GM23338 (cell line): ENCODE data around the gene TYROBP.

Experiments used
- CREB1 ChIP-seq: fragments of 250-450 bp; sonication (Bioruptor Pico); IDR thresholded peaks from 2 replicates; pipeline ENCODE4 v1.5.0; 2020; ENCODE audit warnings: low read depth, mild to moderate bottlenecking, moderate library complexity
- CTCF ChIP-seq, 2 experiments: fragments of 200-600 bp in 1 of 2; sonication (generic) in 1 of 2; conservative IDR thresholded peaks; 2 replicates each; pipeline versions ENCODE4 v1.5.1 to v1.6.1; 2016 to 2017; ENCODE audit warnings: antibody characterized with exemption in 2 of 2, low read depth in 2 of 2, mild to moderate bottlenecking in 2 of 2, moderate library complexity in 1 of 2
- ETS1 ChIP-seq: IDR thresholded peaks from 2 replicates; pipeline ENCODE4 v1.6.1; 2016; ENCODE audit warnings: antibody characterized with exemption
- EZH2 ChIP-seq: fragments of 200-600 bp; sonication (generic); IDR thresholded peaks from one replicate; pipeline ENCODE4 v1.8.0; 2017; ENCODE audit warnings: antibody characterized with exemption, mild to moderate bottlenecking, low read depth; ENCODE audit not compliant: unreplicated experiment
- EZH2phosphoT487 ChIP-seq: fragments of 200-600 bp; sonication (generic); IDR thresholded peaks from one replicate; pipeline ENCODE4 v1.8.1; 2018; ENCODE audit warnings: antibody characterized with exemption; ENCODE audit not compliant: unreplicated experiment
- JUNB ChIP-seq: IDR thresholded peaks from one replicate; pipeline ENCODE4 v1.6.1; 2016; ENCODE audit warnings: antibody characterized with exemption; ENCODE audit not compliant: unreplicated experiment
- NANOG ChIP-seq: IDR thresholded peaks from 2 replicates; pipeline ENCODE4 v1.6.1; 2016; ENCODE audit warnings: antibody characterized with exemption, borderline replicate concordance
- POLR2AphosphoS5 ChIP-seq: IDR thresholded peaks from 2 replicates; pipeline ENCODE4 v1.6.1; 2016; ENCODE audit warnings: antibody characterized with exemption, low read depth
- REST ChIP-seq: IDR thresholded peaks from one replicate; pipeline ENCODE4 v1.6.1; 2018; ENCODE audit warnings: antibody characterized with exemption; ENCODE audit not compliant: unreplicated experiment
- STAT1 ChIP-seq: IDR thresholded peaks from one replicate; pipeline ENCODE4 v1.6.1; 2016; ENCODE audit warnings: antibody characterized with exemption; ENCODE audit not compliant: unreplicated experiment
- ZNF114 ChIP-seq: fragments of 250-450 bp; sonication (Bioruptor Pico); IDR thresholded peaks from 2 replicates; pipeline ENCODE4 v1.5.0; 2020; ENCODE audit warnings: mild to moderate bottlenecking, moderate library complexity
- ZNF331 ChIP-seq: fragments of 250-450 bp; sonication (Bioruptor Pico); IDR thresholded peaks from 2 replicates; pipeline ENCODE4 v1.5.0; 2020; ENCODE audit warnings: low read depth, mild to moderate bottlenecking, moderate library complexity
- TF ChIP-seq, protein P1 (sequence below): fragments of 250-450 bp; sonication (Bioruptor Pico); IDR thresholded peaks from 2 replicates; pipeline ENCODE4 v1.5.0; 2020; ENCODE audit warnings: mild to moderate bottlenecking, moderate library complexity

DNA sequence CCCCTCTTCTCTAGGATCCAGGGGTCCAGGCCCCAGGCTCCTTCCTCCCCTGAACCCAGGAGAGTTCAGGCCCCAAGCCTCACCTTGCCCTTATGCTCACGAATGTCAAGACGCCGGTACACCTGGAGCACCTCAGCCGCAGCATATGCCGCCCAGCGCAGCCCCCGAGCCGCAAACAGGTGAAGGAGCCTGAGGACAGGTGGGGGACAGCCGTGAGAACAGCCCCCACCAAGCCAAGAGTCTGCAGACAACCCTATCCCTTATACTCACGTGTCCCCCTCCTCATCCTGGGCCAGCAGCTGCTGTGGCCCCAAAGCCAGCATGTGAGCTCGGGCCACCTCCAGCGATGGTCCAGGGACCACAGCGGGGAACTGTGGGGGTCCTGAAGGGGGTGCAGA is 11.5 kb downstream of the TYROBP start:
- TF ChIP-seq NANOG = no peak
- no peak for TF ChIP-seq POLR2AphosphoS5
- no peak for TF ChIP-seq CTCF (conservative IDR thresholded peaks at IDR 0.05; ENCODE audit: low read depth in 2 of 2)
- TF ChIP-seq EZH2 = no peak
- TF ChIP-seq EZH2phosphoT487 = no peak
- no peak for TF ChIP-seq JUNB
- no peak for TF ChIP-seq REST
- no peak for TF ChIP-seq STAT1
- TF ChIP-seq ETS1 = no peak
- TF ChIP-seq CREB1 (CRISPR knock-in tag) = no peak
- TF ChIP-seq ZNF331 (CRISPR knock-in tag) = no peak
- TF ChIP-seq ZNF114 (CRISPR knock-in tag) = no peak
- TF ChIP-seq, protein P1, sequence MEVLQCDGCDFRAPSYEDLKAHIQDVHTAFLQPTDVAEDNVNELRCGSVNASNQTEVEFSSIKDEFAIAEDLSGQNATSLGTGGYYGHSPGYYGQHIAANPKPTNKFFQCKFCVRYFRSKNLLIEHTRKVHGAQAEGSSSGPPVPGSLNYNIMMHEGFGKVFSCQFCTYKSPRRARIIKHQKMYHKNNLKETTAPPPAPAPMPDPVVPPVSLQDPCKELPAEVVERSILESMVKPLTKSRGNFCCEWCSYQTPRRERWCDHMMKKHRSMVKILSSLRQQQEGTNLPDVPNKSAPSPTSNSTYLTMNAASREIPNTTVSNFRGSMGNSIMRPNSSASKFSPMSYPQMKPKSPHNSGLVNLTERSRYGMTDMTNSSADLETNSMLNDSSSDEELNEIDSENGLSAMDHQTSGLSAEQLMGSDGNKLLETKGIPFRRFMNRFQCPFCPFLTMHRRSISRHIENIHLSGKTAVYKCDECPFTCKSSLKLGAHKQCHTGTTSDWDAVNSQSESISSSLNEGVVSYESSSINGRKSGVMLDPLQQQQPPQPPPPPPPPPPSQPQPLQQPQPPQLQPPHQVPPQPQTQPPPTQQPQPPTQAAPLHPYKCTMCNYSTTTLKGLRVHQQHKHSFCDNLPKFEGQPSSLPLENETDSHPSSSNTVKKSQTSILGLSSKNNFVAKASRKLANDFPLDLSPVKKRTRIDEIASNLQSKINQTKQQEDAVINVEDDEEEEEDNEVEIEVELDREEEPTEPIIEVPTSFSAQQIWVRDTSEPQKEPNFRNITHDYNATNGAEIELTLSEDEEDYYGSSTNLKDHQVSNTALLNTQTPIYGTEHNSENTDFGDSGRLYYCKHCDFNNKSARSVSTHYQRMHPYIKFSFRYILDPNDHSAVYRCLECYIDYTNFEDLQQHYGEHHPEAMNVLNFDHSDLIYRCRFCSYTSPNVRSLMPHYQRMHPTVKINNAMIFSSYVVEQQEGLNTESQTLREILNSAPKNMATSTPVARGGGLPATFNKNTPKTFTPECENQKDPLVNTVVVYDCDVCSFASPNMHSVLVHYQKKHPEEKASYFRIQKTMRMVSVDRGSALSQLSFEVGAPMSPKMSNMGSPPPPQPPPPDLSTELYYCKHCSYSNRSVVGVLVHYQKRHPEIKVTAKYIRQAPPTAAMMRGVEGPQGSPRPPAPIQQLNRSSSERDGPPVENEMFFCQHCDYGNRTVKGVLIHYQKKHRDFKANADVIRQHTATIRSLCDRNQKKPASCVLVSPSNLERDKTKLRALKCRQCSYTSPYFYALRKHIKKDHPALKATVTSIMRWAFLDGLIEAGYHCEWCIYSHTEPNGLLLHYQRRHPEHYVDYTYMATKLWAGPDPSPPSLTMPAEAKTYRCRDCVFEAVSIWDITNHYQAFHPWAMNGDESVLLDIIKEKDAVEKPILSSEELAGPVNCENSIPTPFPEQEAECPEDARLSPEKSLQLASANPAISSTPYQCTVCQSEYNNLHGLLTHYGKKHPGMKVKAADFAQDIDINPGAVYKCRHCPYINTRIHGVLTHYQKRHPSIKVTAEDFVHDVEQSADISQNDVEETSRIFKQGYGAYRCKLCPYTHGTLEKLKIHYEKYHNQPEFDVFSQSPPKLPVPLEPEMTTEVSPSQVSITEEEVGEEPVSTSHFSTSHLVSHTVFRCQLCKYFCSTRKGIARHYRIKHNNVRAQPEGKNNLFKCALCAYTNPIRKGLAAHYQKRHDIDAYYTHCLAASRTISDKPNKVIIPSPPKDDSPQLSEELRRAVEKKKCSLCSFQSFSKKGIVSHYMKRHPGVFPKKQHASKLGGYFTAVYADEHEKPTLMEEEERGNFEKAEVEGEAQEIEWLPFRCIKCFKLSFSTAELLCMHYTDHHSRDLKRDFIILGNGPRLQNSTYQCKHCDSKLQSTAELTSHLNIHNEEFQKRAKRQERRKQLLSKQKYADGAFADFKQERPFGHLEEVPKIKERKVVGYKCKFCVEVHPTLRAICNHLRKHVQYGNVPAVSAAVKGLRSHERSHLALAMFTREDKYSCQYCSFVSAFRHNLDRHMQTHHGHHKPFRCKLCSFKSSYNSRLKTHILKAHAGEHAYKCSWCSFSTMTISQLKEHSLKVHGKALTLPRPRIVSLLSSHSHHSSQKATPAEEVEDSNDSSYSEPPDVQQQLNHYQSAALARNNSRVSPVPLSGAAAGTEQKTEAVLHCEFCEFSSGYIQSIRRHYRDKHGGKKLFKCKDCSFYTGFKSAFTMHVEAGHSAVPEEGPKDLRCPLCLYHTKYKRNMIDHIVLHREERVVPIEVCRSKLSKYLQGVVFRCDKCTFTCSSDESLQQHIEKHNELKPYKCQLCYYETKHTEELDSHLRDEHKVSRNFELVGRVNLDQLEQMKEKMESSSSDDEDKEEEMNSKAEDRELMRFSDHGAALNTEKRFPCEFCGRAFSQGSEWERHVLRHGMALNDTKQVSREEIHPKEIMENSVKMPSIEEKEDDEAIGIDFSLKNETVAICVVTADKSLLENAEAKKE (CRISPR knock-in tag) = no peak
